Spleen (tissue), 11 donors: ENCODE data around the gene RNF169. TPM values are rescaled to one million over a fixed set of nuclear protein-coding genes. Genes with fewer than 3 reads are reported as not detected.

ENCODE experiments used
- DNase-seq: peaks from one replicate; pipeline ENCODE4 v3.0.0-alpha.2; 2020
- H3K27ac ChIP-seq, 8 donors: fragments of 200-600 bp; sonication (generic) in 7 of 8; 1 replicate in 4 of 8; 2 replicates in 4 of 8; pipeline versions ENCODE4 v1.5.0 to v1.8.0; 2016 to 2021; ENCODE audit warnings: inconsistent platforms in 4 of 8, mild to moderate bottlenecking in 4 of 8, moderate library complexity in 1 of 8
- H3K27me3 ChIP-seq, 7 donors: fragments of 200-600 bp; sonication (generic) in 6 of 7; replicated peaks in 1 of 7; 1 replicate in 4 of 7; 2 replicates in 3 of 7; pipeline versions ENCODE4 v1.5.0 to v1.8.0; 2016 to 2021; ENCODE audit warnings: inconsistent platforms in 3 of 7, mild to moderate bottlenecking in 1 of 7
- H3K36me3 ChIP-seq, 6 donors: fragments of 200-600 bp; sonication (generic) in 5 of 6; 1 replicate in 4 of 6; 2 replicates in 2 of 6; pipeline versions ENCODE4 v1.5.0 to v1.8.0; 2016 to 2021; ENCODE audit warnings: inconsistent platforms in 2 of 6
- H3K4me1 ChIP-seq, 6 donors: fragments of 200-600 bp; sonication (generic) in 5 of 6; 1 replicate in 3 of 6; 2 replicates in 3 of 6; pipeline versions ENCODE4 v1.5.0 to v1.8.0; 2016 to 2021; ENCODE audit warnings: inconsistent platforms in 3 of 6
- H3K4me3 ChIP-seq, 8 donors: fragments of 200-600 bp; sonication (generic) in 7 of 8; 1 replicate in 4 of 8; 2 replicates in 4 of 8; pipeline versions ENCODE4 v1.5.0 to v1.8.0; 2016 to 2021; ENCODE audit warnings: inconsistent platforms in 4 of 8, mild to moderate bottlenecking in 4 of 8, moderate library complexity in 2 of 8
- H3K9me3 ChIP-seq, 8 donors: fragments of 200-600 bp; sonication (generic) in 7 of 8; 1 replicate in 4 of 8; 2 replicates in 4 of 8; pipeline versions ENCODE4 v1.5.0 to v1.8.0; 2016 to 2021; ENCODE audit warnings: inconsistent platforms in 4 of 8
- POLR2A ChIP-seq, 3 donors: fragments of 450-650 bp; IDR thresholded peaks; one replicate each; pipeline ENCODE4 v1.5.1; 2017; ENCODE audit warnings: antibody characterized with exemption in 3 of 3, mild to moderate bottlenecking in 1 of 3
- POLR2AphosphoS5 ChIP-seq, 3 donors: sonication (generic); formaldehyde crosslinking; IDR thresholded peaks; one replicate each; pipeline ENCODE4 v1.5.1; 2017; ENCODE audit warnings: antibody characterized with exemption in 3 of 3
- WGBS, 5 donors: extraction: QIAGEN DNeasy Blood & Tissue Kit in 3 of 5; methylation state at CpG; one replicate each; pipeline versions ENCODE4 v1.1.5 to v1.1.7; 2013 to 2018; 5-methylcytosine and 5-hydroxymethylcytosine counted together
- intact Hi-C: fragments of 100-400 bp; cut with DNase I; formaldehyde crosslinking; loops from one replicate; pipeline ENCODE4 v1.15.0; 2023; ENCODE audit warnings: low total_unique reads
- polyA plus RNA-seq, 3 donors: library from polyadenylated mRNA; stranded (reverse); fragments of 200-250 nt; gene quantifications; one replicate each; pipeline ENCODE4 v1.2.1, GENCODE V29; 2013
- total RNA-seq, 7 donors: library from RNA; depleted of rRNA in 3 of 7; stranded (reverse); fragments of >200 nt in 3 of 7; fragmentation: NEBNext Ultra II Directional in 4 of 7; extraction: Animal tissue kit (Norgen Biotek cat#: 25700) in 4 of 7; gene quantifications; one replicate each; pipeline versions ENCODE4 v1.1.0 to v1.2.1, GENCODE V29; 2016 to 2021
- TF ChIP-seq, protein P1 (sequence below), 11 experiments: fragments of 200-600 bp in 7 of 11; fragments of 450-650 bp in 4 of 11; sonication (generic) in 4 of 11; IDR thresholded peaks in 8 of 11; conservative IDR thresholded peaks in 3 of 11; 1 replicate in 7 of 11; 2 replicates in 4 of 11; pipeline versions ENCODE4 v1.4.0 to v1.8.0; 2016 to 2021; ENCODE audit warnings: antibody characterized with exemption in 11 of 11, inconsistent platforms in 4 of 11, mild to moderate bottlenecking in 1 of 11
- donor health status: healthy with polysubstance abuse.
- donor health status: DM: no; HTN: no; CAD: no; lungs with moderate emphysema.
- donor health status: DM: no; HTN: no; CAD: no.
- donor health status: Bipolar disorder and iron deficiency.
- donor health status: healthy.
- donor health status: DM: no; HTN: no; CAD: no.
- donor health status: DM: yes; HTN: yes; CAD: no.

The RNF169 gene
- total and polyA plus RNA-seq, 10 donors: 2.5 to 34.1 (median 24.0) TPM

DNA sequence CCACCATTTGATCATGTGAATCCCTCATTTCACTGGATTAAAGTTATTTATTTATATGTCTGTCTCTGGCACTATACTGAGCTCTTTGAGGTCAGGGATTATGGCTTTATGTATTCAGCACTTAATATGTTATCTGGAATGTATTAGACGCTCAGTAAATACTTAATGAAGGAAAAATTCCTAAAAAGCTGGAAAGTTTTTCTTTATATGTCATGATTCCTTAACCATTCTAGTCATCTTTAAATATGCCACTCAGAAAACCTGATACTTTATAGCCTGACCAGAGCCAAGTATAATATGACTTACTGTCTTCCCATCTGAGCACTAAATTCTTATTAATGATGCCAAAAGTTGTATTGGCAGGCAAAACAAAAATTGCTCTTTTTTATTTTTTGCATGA is 27.1 kb downstream of the RNF169 start:
- H3K27ac ChIP-seq: no peak overlapping the region
- no peak overlapping the region for H3K4me3 ChIP-seq
- H3K36me3 ChIP-seq: peaks cover 0 to 4% (median 0%) of the 10 kb centered on the region in 6 donors
- WGBS, 5 donors: 85 to 92% (median 89%) methylated on average over 1 of the region's 1 CpG
- no peaks in the 10 kb centered on the region for H3K27me3 ChIP-seq
- peaks cover 0 to 77% (median 9%) of the 10 kb centered on the region in 6 donors for H3K4me1 ChIP-seq
- no peaks in the 10 kb centered on the region for H3K9me3 ChIP-seq
- DNase-seq: no peak
- intact Hi-C loops: no loop called here
- TF ChIP-seq POLR2A (IDR thresholded peaks at IDR 0.05) (no peak), POLR2AphosphoS5 (IDR thresholded peaks at IDR 0.05) (no peak)
- TF ChIP-seq, protein P1, sequence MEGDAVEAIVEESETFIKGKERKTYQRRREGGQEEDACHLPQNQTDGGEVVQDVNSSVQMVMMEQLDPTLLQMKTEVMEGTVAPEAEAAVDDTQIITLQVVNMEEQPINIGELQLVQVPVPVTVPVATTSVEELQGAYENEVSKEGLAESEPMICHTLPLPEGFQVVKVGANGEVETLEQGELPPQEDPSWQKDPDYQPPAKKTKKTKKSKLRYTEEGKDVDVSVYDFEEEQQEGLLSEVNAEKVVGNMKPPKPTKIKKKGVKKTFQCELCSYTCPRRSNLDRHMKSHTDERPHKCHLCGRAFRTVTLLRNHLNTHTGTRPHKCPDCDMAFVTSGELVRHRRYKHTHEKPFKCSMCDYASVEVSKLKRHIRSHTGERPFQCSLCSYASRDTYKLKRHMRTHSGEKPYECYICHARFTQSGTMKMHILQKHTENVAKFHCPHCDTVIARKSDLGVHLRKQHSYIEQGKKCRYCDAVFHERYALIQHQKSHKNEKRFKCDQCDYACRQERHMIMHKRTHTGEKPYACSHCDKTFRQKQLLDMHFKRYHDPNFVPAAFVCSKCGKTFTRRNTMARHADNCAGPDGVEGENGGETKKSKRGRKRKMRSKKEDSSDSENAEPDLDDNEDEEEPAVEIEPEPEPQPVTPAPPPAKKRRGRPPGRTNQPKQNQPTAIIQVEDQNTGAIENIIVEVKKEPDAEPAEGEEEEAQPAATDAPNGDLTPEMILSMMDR (IDR thresholded peaks at IDR 0.05 in 8 of 11, conservative IDR thresholded peaks at IDR 0.05 in 3 of 11): no peak

DNA sequence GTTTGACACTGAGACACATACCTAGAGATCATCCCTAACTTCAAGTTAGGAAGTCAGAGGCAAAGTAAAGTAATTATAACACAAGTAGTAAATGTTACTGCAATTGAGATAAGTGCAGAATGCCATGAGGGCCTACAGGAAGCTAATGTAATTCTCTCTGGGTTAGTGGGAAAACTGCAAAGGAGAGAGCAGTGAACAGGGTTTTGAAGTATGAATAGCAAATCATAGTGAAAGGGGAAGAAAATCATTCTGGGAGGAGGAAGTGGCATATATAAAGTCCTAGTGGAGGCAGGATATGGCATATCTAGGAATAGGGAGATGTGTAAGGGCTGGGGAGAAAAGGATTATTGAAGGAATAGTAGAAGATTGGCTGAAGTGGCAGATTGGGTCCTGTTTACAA is 27.9 kb downstream of the RNF169 start:
- Histone ChIP-seq H3K27ac (no peak overlapping the region), H3K4me3 (no peak overlapping the region), H3K9me3 (no peaks in the 10 kb centered on the region), H3K4me1 (peaks cover 0 to 75% (median 13%) of the 10 kb centered on the region in 6 donors), H3K27me3 (no peaks in the 10 kb centered on the region), H3K36me3 (peaks cover 0 to 4% (median 0%) of the 10 kb centered on the region in 6 donors)
- DNase-seq: no peak
- intact Hi-C loops: no loop called here
- TF ChIP-seq, protein P1 (IDR thresholded peaks at IDR 0.05 in 8 of 11, conservative IDR thresholded peaks at IDR 0.05 in 3 of 11): no peak
- TF ChIP-seq POLR2A (IDR thresholded peaks at IDR 0.05): no peak
- TF ChIP-seq POLR2AphosphoS5 (IDR thresholded peaks at IDR 0.05): no peak

DNA sequence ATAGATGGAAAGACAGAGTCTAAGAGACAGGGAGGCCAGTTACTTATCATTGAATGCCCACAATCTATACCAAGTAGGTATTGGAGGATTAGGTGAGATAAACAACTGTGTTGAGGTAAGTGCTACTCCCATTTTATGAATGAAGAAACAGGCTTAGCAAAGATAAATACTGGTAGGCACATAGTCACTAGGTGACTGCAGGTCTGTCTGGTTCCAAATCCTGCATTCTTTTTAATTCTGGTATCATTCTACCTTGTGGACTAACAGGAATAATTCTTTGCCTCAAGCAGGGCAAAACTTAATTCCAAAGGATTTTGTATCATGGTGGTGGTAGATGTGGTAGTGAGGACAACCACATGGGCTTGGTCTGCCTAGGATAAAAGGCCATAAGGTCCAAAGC is 28.4 kb downstream of the RNF169 start:
- Histone ChIP-seq H3K36me3 (peaks cover 0 to 4% (median 0%) of the 10 kb centered on the region in 6 donors), H3K9me3 (no peaks in the 10 kb centered on the region), H3K4me3 (no peak overlapping the region), H3K4me1 (peaks cover 0 to 78% (median 17%) of the 10 kb centered on the region in 6 donors), H3K27me3 (no peaks in the 10 kb centered on the region), H3K27ac (no peak overlapping the region)
- no peak for TF ChIP-seq POLR2AphosphoS5 (IDR thresholded peaks at IDR 0.05)
- TF ChIP-seq, protein P1 (IDR thresholded peaks at IDR 0.05 in 8 of 11, conservative IDR thresholded peaks at IDR 0.05 in 3 of 11): no peak
- no peak for TF ChIP-seq POLR2A (IDR thresholded peaks at IDR 0.05)
- intact Hi-C loops: no loop called here
- no peak for DNase-seq

DNA sequence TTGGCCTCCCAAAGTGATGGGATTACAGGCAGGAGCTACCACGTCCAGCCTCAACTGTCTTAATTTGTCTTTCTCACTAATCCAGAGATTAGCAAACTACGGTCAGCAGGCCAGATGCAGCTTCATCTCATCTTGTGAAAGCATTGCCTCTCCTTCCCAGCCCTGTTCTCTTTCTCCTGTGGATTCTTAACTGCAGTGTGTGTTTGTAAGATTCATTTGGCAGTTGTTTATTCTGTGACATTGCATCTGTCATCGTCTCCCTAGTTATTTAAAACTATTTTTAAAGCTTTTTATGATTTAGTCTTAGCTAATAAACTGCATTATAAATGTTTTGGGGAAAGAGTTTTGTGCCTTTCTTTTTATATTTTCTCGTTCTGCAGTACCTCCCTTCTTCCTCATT is 29.2 kb downstream of the RNF169 start:
- no peak overlapping the region for H3K27ac ChIP-seq
- no peaks in the 10 kb centered on the region for H3K27me3 ChIP-seq
- peaks cover 0 to 85% (median 26%) of the 10 kb centered on the region in 6 donors for H3K4me1 ChIP-seq
- TF ChIP-seq POLR2AphosphoS5 (IDR thresholded peaks at IDR 0.05): no peak
- TF ChIP-seq POLR2A (IDR thresholded peaks at IDR 0.05): no peak
- TF ChIP-seq, protein P1 (IDR thresholded peaks at IDR 0.05 in 8 of 11, conservative IDR thresholded peaks at IDR 0.05 in 3 of 11): no peak
- no peak overlapping the region for H3K4me3 ChIP-seq
- intact Hi-C loops: no loop called here
- DNase-seq: no peak
- WGBS, 5 donors: 86 to 93% (median 90%) methylated on average over 4 of the region's 4 CpGs
- H3K9me3 ChIP-seq: no peaks in the 10 kb centered on the region
- H3K36me3 ChIP-seq: peaks cover 0 to 4% (median 0%) of the 10 kb centered on the region in 6 donors
